ENCODE measurements around the gene SYT12.

The SYT12 gene

DNA sequence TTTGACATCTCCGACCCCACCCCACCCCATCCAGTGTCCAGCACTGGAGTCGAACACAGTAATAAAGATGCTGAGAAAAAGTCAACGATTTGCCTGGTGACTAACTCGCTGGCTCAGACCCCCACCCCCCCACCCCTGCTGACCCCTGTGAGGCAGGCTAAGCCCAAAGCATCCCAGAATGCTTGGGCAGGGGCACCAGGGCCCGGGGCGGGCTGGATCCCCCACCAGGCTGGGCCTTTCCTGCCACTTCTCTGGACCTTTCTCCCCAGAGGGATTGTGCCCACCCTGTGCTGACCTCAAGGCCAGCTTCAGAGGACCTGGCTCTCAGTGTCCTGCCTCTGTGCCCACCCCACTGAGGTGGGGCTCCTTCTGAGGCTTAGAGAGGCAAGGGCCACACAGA is 46.0 kb upstream of the SYT12 start:
- intact Hi-C loops (cut with DNase I; ENCODE audit: low total_unique reads), result no loop called here
- peaks cover 0 to 19% (median 11%) of the 10 kb centered on the region in 4 donors for H3K4me1 ChIP-seq
- TF ChIP-seq, protein P1, sequence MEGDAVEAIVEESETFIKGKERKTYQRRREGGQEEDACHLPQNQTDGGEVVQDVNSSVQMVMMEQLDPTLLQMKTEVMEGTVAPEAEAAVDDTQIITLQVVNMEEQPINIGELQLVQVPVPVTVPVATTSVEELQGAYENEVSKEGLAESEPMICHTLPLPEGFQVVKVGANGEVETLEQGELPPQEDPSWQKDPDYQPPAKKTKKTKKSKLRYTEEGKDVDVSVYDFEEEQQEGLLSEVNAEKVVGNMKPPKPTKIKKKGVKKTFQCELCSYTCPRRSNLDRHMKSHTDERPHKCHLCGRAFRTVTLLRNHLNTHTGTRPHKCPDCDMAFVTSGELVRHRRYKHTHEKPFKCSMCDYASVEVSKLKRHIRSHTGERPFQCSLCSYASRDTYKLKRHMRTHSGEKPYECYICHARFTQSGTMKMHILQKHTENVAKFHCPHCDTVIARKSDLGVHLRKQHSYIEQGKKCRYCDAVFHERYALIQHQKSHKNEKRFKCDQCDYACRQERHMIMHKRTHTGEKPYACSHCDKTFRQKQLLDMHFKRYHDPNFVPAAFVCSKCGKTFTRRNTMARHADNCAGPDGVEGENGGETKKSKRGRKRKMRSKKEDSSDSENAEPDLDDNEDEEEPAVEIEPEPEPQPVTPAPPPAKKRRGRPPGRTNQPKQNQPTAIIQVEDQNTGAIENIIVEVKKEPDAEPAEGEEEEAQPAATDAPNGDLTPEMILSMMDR (IDR thresholded peaks at IDR 0.05), result no peak
- H3K36me3 ChIP-seq, result no peaks in the 10 kb centered on the region
- peaks cover 0 to 13% (median 5%) of the 10 kb centered on the region in 3 donors for H3K9me3 ChIP-seq
- H3K27ac ChIP-seq, result no peak overlapping the region
- no peak for DNase-seq
- no peak overlapping the region for H3K4me3 ChIP-seq
- H3K27me3 ChIP-seq, result no peaks in the 10 kb centered on the region

DNA sequence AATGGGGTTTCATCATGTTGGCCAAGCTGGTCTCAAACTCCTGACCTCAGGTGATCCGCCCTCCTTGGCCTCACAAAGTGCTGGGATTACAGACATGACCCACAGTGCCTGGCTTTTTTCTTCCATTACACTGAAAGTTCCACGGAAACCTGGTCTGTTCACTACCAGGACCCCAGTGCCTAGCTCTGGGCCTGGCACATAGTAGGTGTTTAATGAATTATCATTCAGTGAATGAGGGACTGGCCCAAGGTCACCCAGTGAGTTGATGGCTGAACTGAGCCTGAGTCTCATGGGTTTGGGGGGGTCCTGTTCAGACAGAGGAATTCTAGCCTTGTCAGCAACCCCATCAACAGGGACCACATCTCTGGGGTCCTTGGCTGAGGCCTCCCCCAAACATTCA is 44.7 kb upstream of the SYT12 start:
- no peaks in the 10 kb centered on the region for H3K27me3 ChIP-seq
- peaks cover 0 to 13% (median 5%) of the 10 kb centered on the region in 3 donors for H3K9me3 ChIP-seq
- DNase-seq, result no peak
- no peak overlapping the region for H3K27ac ChIP-seq
- TF ChIP-seq, protein P1 (IDR thresholded peaks at IDR 0.05), result no peak
- H3K4me1 ChIP-seq, result peaks cover 0 to 18% (median 11%) of the 10 kb centered on the region in 4 donors
- intact Hi-C loops (cut with DNase I; ENCODE audit: low total_unique reads), result no loop called here
- no peak overlapping the region for H3K4me3 ChIP-seq
- H3K36me3 ChIP-seq, result no peaks in the 10 kb centered on the region

DNA sequence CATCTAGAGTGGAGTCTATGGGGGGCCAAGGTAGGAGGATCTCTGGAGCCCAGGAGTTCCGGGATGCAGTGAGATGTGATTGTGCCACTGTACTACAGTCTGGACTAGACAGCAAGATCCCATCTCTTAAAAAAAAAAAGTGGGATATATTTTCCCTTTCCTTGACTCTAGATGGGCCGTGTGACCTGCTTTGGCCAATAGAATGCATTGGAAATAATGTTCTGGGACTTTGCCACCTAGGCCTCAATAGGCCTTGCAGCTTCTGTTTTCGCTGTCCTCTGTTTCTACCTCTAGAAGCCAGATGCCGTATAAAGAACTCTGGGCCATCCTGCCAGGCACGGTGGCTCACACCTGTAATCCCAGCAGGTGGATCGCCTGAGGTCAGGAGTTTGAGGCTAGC is 44.2 kb upstream of the SYT12 start:
- H3K9me3 ChIP-seq, result peaks cover 0 to 13% (median 5%) of the 10 kb centered on the region in 3 donors
- DNase-seq, result no peak
- H3K36me3 ChIP-seq, result no peaks in the 10 kb centered on the region
- H3K4me1 ChIP-seq, result peaks cover 0 to 19% (median 13%) of the 10 kb centered on the region in 4 donors
- intact Hi-C loops (cut with DNase I; ENCODE audit: low total_unique reads), result no loop called here
- H3K4me3 ChIP-seq, result no peak overlapping the region
- TF ChIP-seq, protein P1 (IDR thresholded peaks at IDR 0.05), result no peak
- no peaks in the 10 kb centered on the region for H3K27me3 ChIP-seq
- no peak overlapping the region for H3K27ac ChIP-seq

DNA sequence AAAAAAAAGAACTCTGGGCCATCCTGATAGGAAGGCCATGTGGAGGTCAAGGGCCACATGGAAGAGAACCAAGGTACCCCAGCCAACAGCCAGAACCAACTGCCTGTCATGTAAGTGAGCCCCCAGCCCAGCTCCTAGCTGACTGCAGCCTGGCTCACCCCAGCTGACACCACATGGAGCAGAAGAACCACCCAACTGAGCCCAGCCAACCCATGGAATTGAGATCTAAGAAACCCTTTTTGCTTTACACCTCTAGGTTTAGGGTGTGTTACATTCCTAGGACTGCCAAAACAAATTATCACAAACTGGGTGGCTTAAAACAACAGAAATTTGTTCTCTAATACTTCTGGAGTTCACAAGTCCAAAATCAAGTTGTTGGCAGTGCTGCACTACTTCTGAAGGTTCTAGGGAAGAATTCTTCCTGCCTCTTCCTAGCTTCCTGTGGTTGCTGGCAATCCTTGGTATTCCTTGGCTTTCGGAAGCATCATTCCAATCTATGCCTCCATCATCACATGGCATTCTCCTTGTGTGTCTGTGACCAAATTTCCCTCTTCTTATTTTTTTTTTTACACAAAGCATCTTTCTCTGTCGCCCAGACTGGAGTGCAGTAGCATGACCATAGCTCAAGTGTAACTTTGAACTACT is 43.5 kb upstream of the SYT12 start:
- intact Hi-C loops (cut with DNase I; ENCODE audit: low total_unique reads), result no loop called here
- H3K27me3 ChIP-seq, result no peaks in the 10 kb centered on the region
- TF ChIP-seq, protein P1 (IDR thresholded peaks at IDR 0.05), result no peak
- no peak for DNase-seq
- no peak overlapping the region for H3K27ac ChIP-seq
- H3K9me3 ChIP-seq, result peaks cover 0 to 13% (median 5%) of the 10 kb centered on the region in 3 donors
- no peaks in the 10 kb centered on the region for H3K36me3 ChIP-seq
- peaks cover 0 to 24% (median 13%) of the 10 kb centered on the region in 4 donors for H3K4me1 ChIP-seq
- no peak overlapping the region for H3K4me3 ChIP-seq

DNA sequence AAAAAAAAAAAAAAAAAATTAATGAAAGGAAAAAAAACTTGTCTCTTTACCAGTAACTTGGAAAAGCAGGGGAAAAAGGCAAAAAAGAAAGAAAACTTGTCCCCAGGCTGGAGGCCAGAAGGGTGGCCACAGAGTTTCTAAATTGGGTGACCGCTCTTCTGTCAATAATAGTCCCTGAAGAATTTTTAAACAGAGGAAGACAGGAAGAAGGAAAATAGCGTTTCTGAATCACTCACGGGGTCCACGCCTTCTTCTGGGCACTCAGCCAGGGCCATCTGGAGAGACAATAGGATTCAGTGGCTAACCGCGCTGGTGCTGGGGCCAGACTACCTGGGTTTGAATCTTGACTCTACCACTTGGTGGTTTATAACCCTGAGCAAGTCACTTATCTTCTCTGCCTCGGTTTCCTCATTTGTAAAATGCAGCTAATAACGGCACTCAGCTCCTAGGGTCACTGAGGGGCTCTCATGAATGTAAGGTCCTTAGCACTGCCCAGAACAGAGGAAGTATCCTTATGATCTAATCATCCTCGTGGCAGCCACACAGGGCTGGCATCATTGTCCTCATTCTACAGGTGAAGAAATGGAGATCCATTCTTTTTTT is 40.9 kb upstream of the SYT12 start:
- intact Hi-C loops (cut with DNase I; ENCODE audit: low total_unique reads), result no loop called here
- DNase-seq, result peak; percentile 89 to 90
- no peaks in the 10 kb centered on the region for H3K27me3 ChIP-seq
- H3K4me1 ChIP-seq, result peaks cover 0 to 37% (median 25%) of the 10 kb centered on the region in 4 donors
- H3K4me3 ChIP-seq, result no peak overlapping the region
- TF ChIP-seq, protein P1 (IDR thresholded peaks at IDR 0.05), result no peak
- H3K9me3 ChIP-seq, result peaks cover 0 to 13% (median 5%) of the 10 kb centered on the region in 3 donors
- H3K36me3 ChIP-seq, result no peaks in the 10 kb centered on the region
- peak overlapping the region in 1 of 2 donors; percentile 22 for H3K27ac ChIP-seq
